IPS-15b (cell line): ENCODE data around the gene FHIP1B.

ENCODE experiments used
- H3K27me3 ChIP-seq: one replicate; pipeline ENCODE4 v1.6.1; 2013; ENCODE audit warnings: low read length; ENCODE audit not compliant: control insufficient read depth, insufficient read depth
- H3K36me3 ChIP-seq: one replicate; pipeline ENCODE4 v1.6.1; 2013; ENCODE audit warnings: low read length; ENCODE audit not compliant: control insufficient read depth, insufficient read depth
- H3K4me1 ChIP-seq: one replicate; pipeline ENCODE4 v1.6.1; 2013; ENCODE audit warnings: mild to moderate bottlenecking, low read length; ENCODE audit not compliant: control insufficient read depth, insufficient read depth
- H3K4me3 ChIP-seq: one replicate; pipeline ENCODE4 v1.5.1; 2013; ENCODE audit warnings: low read depth, low read length
- H3K9ac ChIP-seq: one replicate; pipeline ENCODE4 v1.6.1; 2013; ENCODE audit warnings: low read depth, mild to moderate bottlenecking, low read length
- H3K9me3 ChIP-seq: one replicate; pipeline ENCODE4 v1.6.1; 2013; ENCODE audit warnings: mild to moderate bottlenecking, low read length; ENCODE audit not compliant: control insufficient read depth, insufficient read depth

Gene FHIP1B

GRCh38 chr11:6237761-6238302 is 3.4 kb upstream of the FHIP1B start:
- H3K9me3 ChIP-seq, result no peaks in the 10 kb centered on the region
- H3K27me3 ChIP-seq, result peaks cover 3% of the 10 kb centered on the region
- H3K9ac ChIP-seq, result no peak overlapping the region
- no peaks in the 10 kb centered on the region for H3K36me3 ChIP-seq
- peaks cover 1% of the 10 kb centered on the region for H3K4me1 ChIP-seq
- H3K4me3 ChIP-seq, result no peak overlapping the region

- H3K4me1 ChIP-seq, result no peaks in the 10 kb centered on the region
- no peak overlapping the region for H3K9ac ChIP-seq
- no peak overlapping the region for H3K4me3 ChIP-seq
- peaks cover 3% of the 10 kb centered on the region for H3K27me3 ChIP-seq
- H3K36me3 ChIP-seq, result no peaks in the 10 kb centered on the region
- no peaks in the 10 kb centered on the region for H3K9me3 ChIP-seq
Observed at GRCh38 chr11:6237266-6237665, 2.8 kb upstream of the FHIP1B start.

- Histone ChIP-seq H3K4me1 (no peaks in the 10 kb centered on the region), H3K4me3 (peak overlapping the region; percentile 90), H3K9me3 (no peaks in the 10 kb centered on the region), H3K9ac (peak overlapping the region; percentile 63), H3K36me3 (no peaks in the 10 kb centered on the region), H3K27me3 (peaks cover under 1% of the 10 kb centered on the region)
Observed at GRCh38 chr11:6233984-6234386, 451 bp downstream of the FHIP1B start.

- Histone ChIP-seq H3K36me3 (no peaks in the 10 kb centered on the region), H3K9me3 (no peaks in the 10 kb centered on the region), H3K4me3 (no peak overlapping the region), H3K9ac (no peak overlapping the region), H3K4me1 (no peaks in the 10 kb centered on the region), H3K27me3 (no peaks in the 10 kb centered on the region)
Observed at GRCh38 chr11:6232899-6233298, 1.5 kb downstream of the FHIP1B start.

GRCh38 chr11:6229911-6230310 is 4.5 kb downstream of the FHIP1B start:
- no peak overlapping the region for H3K4me3 ChIP-seq
- H3K36me3 ChIP-seq, result no peaks in the 10 kb centered on the region
- H3K27me3 ChIP-seq, result no peaks in the 10 kb centered on the region
- peak overlapping the region; percentile 26 for H3K9ac ChIP-seq
- H3K4me1 ChIP-seq, result no peaks in the 10 kb centered on the region
- no peaks in the 10 kb centered on the region for H3K9me3 ChIP-seq

GRCh38 chr11:6228520-6228919 is 5.9 kb downstream of the FHIP1B start:
- no peak overlapping the region for H3K9ac ChIP-seq
- H3K9me3 ChIP-seq, result no peaks in the 10 kb centered on the region
- no peak overlapping the region for H3K4me3 ChIP-seq
- H3K27me3 ChIP-seq, result no peaks in the 10 kb centered on the region
- H3K36me3 ChIP-seq, result peaks cover 8% of the 10 kb centered on the region
- no peaks in the 10 kb centered on the region for H3K4me1 ChIP-seq

GRCh38 chr11:6225896-6226295 is 8.5 kb downstream of the FHIP1B start:
- Histone ChIP-seq H3K36me3 (peaks cover 19% of the 10 kb centered on the region), H3K27me3 (no peaks in the 10 kb centered on the region), H3K4me3 (no peak overlapping the region), H3K9me3 (no peaks in the 10 kb centered on the region), H3K4me1 (no peaks in the 10 kb centered on the region), H3K9ac (no peak overlapping the region)

GRCh38 chr11:6225024-6225423 is 9.4 kb downstream of the FHIP1B start:
- H3K36me3 ChIP-seq, result peaks cover 19% of the 10 kb centered on the region

GRCh38 chr11:6224421-6224820 is 10.0 kb downstream of the FHIP1B start:
- Histone ChIP-seq H3K9ac (no peak overlapping the region), H3K4me1 (no peaks in the 10 kb centered on the region), H3K9me3 (no peaks in the 10 kb centered on the region), H3K4me3 (no peak overlapping the region), H3K36me3 (peaks cover 19% of the 10 kb centered on the region), H3K27me3 (no peaks in the 10 kb centered on the region)

More at GRCh38 chr11:6225024-6225423, 9.4 kb downstream of the FHIP1B start:
- Histone ChIP-seq H3K9me3 (no peaks in the 10 kb centered on the region), H3K27me3 (no peaks in the 10 kb centered on the region), H3K9ac (no peak overlapping the region), H3K4me1 (no peaks in the 10 kb centered on the region), H3K4me3 (no peak overlapping the region)

GRCh38 chr11:6223854-6224253 is 10.6 kb downstream of the FHIP1B start:
- H3K9me3 ChIP-seq, result no peaks in the 10 kb centered on the region
- peaks cover 20% of the 10 kb centered on the region for H3K36me3 ChIP-seq
- H3K27me3 ChIP-seq, result no peaks in the 10 kb centered on the region
- no peaks in the 10 kb centered on the region for H3K4me1 ChIP-seq
- H3K4me3 ChIP-seq, result no peak overlapping the region
- H3K9ac ChIP-seq, result no peak overlapping the region

- Histone ChIP-seq H3K4me3 (no peak overlapping the region), H3K27me3 (no peaks in the 10 kb centered on the region), H3K9ac (no peak overlapping the region), H3K9me3 (no peaks in the 10 kb centered on the region), H3K4me1 (no peaks in the 10 kb centered on the region), H3K36me3 (peaks cover 43% of the 10 kb centered on the region)
Observed at GRCh38 chr11:6219359-6219758, 15.1 kb downstream of the FHIP1B start.

- Histone ChIP-seq H3K4me1 (no peaks in the 10 kb centered on the region), H3K9me3 (no peaks in the 10 kb centered on the region), H3K36me3 (peaks cover 35% of the 10 kb centered on the region), H3K4me3 (no peak overlapping the region), H3K27me3 (no peaks in the 10 kb centered on the region), H3K9ac (no peak overlapping the region)
Observed at GRCh38 chr11:6217722-6218121, 16.7 kb downstream of the FHIP1B start.
